NOMO-1 (cell line): ENCODE data around the gene NHEJ1.
A peak's percentile ranks its signal among the peaks of the same experiment; 100 is the strongest.

ENCODE experiments used
- DNase-seq, 2 experiments: peaks; one replicate each; lab custom pipeline; 2025; ENCODE audit not compliant: unreplicated experiment in 2 of 2; lab: John Stamatoyannopoulos, UW

Gene NHEJ1

DNA sequence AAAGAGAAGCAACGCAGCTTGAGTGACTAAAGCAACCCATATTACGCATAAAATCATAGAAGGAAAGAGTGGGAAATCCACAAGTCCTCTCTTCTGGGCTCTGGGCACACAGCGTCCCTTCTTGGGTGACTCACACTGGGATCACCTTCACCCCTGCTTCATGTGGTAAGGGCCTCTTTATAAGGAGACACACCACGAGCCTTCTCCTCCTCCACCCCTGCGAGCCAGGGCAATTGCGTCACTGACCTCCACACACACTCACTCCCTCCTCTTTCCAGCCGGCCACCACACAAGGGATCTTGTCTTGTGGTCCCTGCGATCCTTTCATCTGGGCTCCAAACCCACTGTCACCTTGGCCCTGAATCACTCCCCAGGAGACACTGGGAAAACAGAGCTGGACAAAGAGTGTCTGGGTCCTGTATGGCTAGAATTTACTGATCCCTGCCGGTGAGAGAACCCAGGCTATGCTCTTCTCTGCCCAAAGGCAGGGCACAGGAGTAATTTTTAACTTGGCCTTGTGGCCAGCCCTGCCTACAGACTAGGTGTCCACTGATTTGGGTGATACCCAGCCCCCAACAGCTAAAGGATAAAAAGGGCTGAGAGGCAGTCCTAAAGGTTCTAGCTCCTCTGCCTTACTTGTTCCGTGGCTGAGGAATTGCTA lies 35.3 kb downstream of the NHEJ1 start:
- DNase-seq, result no peak

GRCh38 chr2:219124381-219125110 lies 36.1 kb downstream of the NHEJ1 start:
- no peak for DNase-seq

DNA sequence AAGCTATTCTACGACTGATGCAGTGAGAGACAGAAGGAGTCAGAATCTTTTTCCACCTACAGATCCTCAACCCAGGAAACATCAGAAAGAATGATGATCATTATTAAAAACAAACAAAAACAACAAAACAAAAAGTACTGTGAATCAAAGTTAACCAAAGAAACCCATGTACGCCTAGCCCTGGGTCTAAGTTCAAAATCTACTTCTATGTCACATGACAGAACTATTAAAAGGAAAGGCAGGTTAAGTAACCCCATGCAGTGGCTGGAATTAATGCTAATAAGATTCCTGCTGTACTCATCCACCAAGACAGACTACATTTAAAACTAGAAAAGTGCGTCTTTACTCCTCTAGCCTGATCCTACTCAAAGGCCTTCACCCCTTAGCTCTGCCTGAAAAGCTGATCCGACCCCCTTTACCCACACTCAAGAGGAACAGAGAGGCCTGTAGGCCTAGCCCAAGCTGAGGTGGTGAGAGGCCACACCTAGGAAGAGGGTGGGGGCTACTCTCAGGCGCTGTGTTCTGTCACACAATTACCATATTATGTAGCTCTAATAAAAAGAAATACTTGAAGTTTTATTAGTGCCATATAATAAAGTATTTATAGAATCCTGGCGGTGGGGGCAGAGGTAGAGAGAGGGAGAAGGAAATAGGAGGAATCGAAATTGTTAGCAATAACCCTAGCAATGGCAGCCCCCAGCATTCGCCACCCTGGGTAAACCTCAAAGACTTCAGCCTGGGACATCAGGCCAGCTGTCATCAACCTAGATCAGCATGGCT lies 37.1 kb downstream of the NHEJ1 start:
- no peak for DNase-seq

DNA sequence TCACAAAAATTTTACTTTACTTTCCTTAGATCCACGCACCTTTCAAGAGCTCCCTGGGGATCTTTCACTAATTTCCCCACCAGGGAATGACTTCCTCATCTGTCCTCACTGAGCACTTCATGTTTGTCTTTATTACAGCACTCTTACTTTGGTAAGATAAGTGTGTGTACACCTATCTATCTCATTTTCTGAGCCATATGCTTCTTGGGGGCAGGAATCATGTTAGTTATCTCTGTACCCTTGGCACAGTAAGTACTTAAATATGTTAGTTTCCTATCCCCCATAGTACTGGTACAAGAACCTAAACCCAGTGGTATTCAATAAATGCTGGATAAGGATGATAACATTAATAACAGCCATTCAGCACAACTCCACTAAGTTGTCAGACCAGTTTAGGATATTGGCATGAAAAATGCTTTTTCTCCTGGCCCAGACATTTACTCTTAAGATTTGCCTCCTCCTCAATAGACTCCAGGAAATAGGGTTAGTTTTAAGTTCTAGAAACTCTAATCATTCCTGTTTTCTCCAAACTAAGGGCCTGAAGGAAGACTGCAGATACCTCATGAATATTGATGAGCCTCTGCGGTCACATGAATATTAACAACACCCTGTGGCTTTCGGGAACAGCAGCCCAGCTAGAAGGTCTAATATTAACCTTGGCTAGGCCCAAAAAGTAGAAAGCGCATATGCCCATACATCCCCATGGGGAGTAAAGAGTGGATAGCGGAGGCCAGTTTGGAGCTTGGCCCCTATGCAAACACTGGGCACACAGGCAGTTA lies 38.2 kb downstream of the NHEJ1 start:
- DNase-seq, result no peak

- DNase-seq, result no peak
Measured at GRCh38 chr2:219120082-219120481, 40.5 kb downstream of the NHEJ1 start.

DNA sequence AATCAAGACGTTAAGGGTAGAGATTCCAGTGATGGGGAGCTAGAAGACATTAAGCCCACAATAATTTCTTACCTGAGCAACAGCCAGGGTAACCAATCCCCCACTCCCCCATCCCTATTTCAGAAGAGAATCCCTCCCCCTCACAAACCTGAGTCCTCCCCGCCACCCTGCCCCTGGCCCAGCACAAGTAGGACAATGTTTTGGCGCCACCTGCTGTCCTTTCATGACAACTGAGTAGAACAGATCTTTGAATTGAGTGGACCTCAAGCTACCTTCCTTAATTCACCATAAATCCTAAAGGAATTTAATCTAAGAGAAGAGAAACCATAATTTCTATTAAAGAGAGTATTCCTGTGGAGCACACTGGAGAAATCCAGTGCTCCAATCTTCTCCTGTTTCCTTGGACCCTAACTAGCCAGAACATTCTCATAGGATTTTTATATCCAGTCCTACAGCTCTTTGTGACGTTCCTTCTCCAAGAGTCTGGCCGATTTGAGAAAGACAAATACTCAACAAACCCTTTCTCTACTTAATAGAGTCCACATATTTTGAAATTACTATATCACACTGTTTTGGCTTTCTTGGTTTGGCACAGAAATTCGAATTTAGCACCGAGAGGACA lies 41.1 kb downstream of the NHEJ1 start:
- DNase-seq, result peak in 1 of 2 experiments; percentile 50

- DNase-seq, result peak; percentile 57 to 80
Measured at GRCh38 chr2:219118504-219118903, 42.1 kb downstream of the NHEJ1 start.

DNA sequence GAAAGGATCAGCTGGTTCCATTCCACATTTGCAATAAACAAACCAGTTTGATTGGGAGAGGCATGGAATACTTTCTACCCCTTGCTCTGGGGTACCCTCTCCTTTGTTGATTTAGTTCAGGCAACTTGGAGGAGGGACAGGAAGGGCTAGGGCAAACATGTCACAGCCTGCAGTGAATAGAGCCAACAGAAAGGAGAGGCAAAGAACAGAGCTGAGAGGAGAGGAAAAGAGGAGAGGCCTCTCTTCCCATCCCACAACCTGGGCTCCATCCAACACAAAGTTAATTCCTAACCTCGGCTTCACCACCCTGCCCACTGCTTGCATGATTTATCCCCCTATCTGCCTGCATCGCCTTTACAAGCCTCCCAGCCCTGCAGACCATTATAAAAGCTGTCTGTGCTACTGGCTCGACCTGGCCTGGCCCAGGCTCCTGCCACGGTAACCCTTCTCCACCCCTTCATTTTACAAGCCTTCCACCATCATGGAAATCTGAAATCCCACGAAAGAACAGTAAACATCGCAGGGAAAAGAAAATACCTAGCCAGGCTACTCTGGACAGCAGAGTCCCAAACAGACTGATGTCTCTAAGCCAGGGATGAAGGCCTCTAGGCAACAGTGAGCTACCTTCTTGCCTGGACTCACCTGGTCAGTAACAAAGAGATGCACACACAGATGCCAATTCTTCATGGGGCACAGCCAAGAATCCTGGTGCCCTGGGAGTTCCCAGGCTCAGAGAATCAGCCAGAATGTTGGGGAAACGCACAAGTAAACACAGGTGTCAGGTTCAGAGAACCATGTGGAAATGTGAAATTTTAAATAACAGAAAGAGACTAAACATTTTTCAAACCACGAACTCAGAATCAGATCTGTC lies 43.6 kb downstream of the NHEJ1 start:
- DNase-seq, result no peak

GRCh38 chr2:219112651-219113338 lies 47.8 kb downstream of the NHEJ1 start:
- no peak for DNase-seq

GRCh38 chr2:219112062-219112406 lies 48.6 kb downstream of the NHEJ1 start:
- DNase-seq, result no peak

GRCh38 chr2:219111375-219112061 lies 49.1 kb downstream of the NHEJ1 start:
- no peak for DNase-seq

GRCh38 chr2:219109471-219109870 lies 51.1 kb downstream of the NHEJ1 start:
- DNase-seq, result peak; percentile 80 to 84

- no peak for DNase-seq
Measured at GRCh38 chr2:219107758-219108157, 52.9 kb downstream of the NHEJ1 start.

- DNase-seq, result no peak
Measured at GRCh38 chr2:219106251-219106650, 54.4 kb downstream of the NHEJ1 start.

DNA sequence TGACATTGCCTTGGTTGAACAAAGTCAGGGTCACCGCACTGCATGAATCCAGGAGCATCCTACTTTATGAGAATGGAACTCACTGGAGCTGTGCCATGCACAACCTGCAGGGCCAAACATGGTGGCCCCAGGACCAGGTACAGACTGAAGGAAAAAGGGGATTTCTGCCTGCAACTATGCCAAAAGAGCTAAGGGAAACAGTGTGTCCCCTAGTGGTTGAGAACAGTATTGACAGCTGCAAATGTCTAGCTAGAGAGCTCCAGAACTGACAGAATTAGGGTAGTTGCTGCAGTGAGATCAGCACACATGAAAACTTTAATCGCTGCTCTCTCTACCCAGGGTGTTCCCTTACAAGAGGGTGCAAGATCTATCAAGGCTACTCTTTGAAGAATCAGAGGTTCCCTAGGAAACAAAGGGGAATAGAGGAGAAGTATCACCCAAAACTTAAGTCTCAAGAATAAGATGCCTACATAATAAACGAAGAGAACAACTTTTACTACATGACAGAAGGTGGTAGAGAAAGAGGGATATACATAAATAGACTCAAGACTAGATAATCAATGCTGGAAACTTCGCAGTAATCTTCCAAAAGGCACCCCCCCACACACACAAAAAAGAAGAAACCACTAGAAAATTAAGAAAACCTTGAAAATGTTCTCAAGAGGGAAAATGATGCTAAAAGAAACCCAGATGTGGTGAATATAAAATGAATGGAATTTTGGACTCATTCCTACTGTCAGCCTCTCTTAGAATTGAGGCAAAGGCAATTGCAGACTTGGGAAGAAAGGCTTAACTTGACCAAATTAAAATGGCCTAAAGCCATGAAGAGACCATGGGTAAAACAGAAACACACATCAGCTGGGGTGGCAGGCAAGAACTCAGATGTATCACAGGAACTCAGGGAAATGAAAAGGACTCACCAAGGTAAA lies 56.2 kb downstream of the NHEJ1 start:
- peak in 1 of 2 experiments; percentile 56 for DNase-seq

GRCh38 chr2:219099329-219099728 lies 61.3 kb downstream of the NHEJ1 start:
- no peak for DNase-seq

- DNase-seq, result no peak
Measured at GRCh38 chr2:219095406-219095935, 65.1 kb downstream of the NHEJ1 start.
